H9 (cell line): ENCODE data around the gene PCGF2. TPM values are rescaled to one million over a fixed set of nuclear protein-coding genes. Genes with fewer than 3 reads are reported as not detected.

Experiments
- DNase-seq: peaks from one replicate; pipeline ENCODE4 v3.0.0-alpha.2; 2017
- H2AFZ ChIP-seq: one replicate; pipeline ENCODE4 v1.6.1; 2013; ENCODE audit warnings: mild to moderate bottlenecking, low read length, control low read depth, moderate library complexity
- H2AK5ac ChIP-seq: 2 replicates; pipeline ENCODE4 v1.6.1; 2013; ENCODE audit warnings: low read length, control low read depth, mixed read lengths; ENCODE audit not compliant: insufficient read length
- H2BK120ac ChIP-seq: one replicate; pipeline ENCODE4 v1.6.1; 2013; ENCODE audit warnings: low read depth, mild to moderate bottlenecking, low read length, control low read depth, inconsistent platforms; ENCODE audit not compliant: poor library complexity, severe bottlenecking
- H2BK12ac ChIP-seq: 2 replicates; pipeline ENCODE4 v1.6.1; 2013; ENCODE audit warnings: low read length, control low read depth, mixed read lengths, low read depth; ENCODE audit not compliant: insufficient read length
- H2BK15ac ChIP-seq: 2 replicates; pipeline ENCODE4 v1.6.1; 2013; ENCODE audit warnings: low read depth, low read length, control low read depth
- H2BK20ac ChIP-seq: one replicate; pipeline ENCODE4 v1.6.1; 2013; ENCODE audit warnings: low read depth, mild to moderate bottlenecking, low read length, control low read depth, inconsistent platforms; ENCODE audit not compliant: poor library complexity, severe bottlenecking
- H2BK5ac ChIP-seq: 2 replicates; pipeline ENCODE4 v1.6.1; 2013; ENCODE audit warnings: low read length, control low read depth, mixed read lengths; ENCODE audit not compliant: insufficient read length
- H3K14ac ChIP-seq: 2 replicates; pipeline ENCODE4 v1.6.1; 2013; ENCODE audit warnings: low read length, control low read depth; ENCODE audit not compliant: insufficient read depth
- H3K18ac ChIP-seq: 2 replicates; pipeline ENCODE4 v1.6.1; 2013; ENCODE audit warnings: low read depth, mild to moderate bottlenecking, mixed read lengths, low read length, control low read depth; ENCODE audit not compliant: insufficient read length
- H3K23ac ChIP-seq: 2 replicates; pipeline ENCODE4 v1.6.1; 2013; ENCODE audit warnings: low read length, control low read depth, mixed read lengths, low read depth; ENCODE audit not compliant: insufficient read length
- H3K23me2 ChIP-seq: 2 replicates; pipeline ENCODE4 v1.6.1; 2013; ENCODE audit warnings: low read depth, mild to moderate bottlenecking, mixed read lengths, low read length, control low read depth; ENCODE audit not compliant: insufficient read length, poor library complexity, severe bottlenecking
- H3K27ac ChIP-seq: 2 replicates; pipeline ENCODE4 v1.5.1; 2013; ENCODE audit warnings: low read length, control low read depth, mixed read lengths, low read depth; ENCODE audit not compliant: insufficient read length
- H3K27me3 ChIP-seq: 2 replicates; pipeline ENCODE4 v1.6.1; 2013; ENCODE audit warnings: low read length, control low read depth, inconsistent platforms; ENCODE audit not compliant: insufficient read depth
- H3K4ac ChIP-seq: 2 replicates; pipeline ENCODE4 v1.6.1; 2013; ENCODE audit warnings: low read depth, mild to moderate bottlenecking, control low read depth, inconsistent platforms, low read length, moderate library complexity
- H3K4me1 ChIP-seq: 2 replicates; pipeline ENCODE4 v1.6.1; 2013; ENCODE audit warnings: low read length, control low read depth, inconsistent platforms; ENCODE audit not compliant: insufficient read depth
- H3K4me2 ChIP-seq: 2 replicates; pipeline ENCODE4 v1.6.1; 2013; ENCODE audit warnings: low read length, control low read depth, mixed read lengths; ENCODE audit not compliant: insufficient read length, insufficient read depth
- H3K56ac ChIP-seq: 2 replicates; pipeline ENCODE4 v1.6.1; 2013; ENCODE audit warnings: low read depth, mild to moderate bottlenecking, mixed read lengths, low read length, control low read depth; ENCODE audit not compliant: insufficient read length
- H3K79me1 ChIP-seq: 2 replicates; pipeline ENCODE4 v1.6.1; 2013; ENCODE audit warnings: low read depth, mild to moderate bottlenecking, moderate library complexity, low read length, control low read depth, inconsistent platforms; ENCODE audit not compliant: insufficient read depth, poor library complexity, severe bottlenecking
- H3K79me2 ChIP-seq: 2 replicates; pipeline ENCODE4 v1.6.1; 2013; ENCODE audit warnings: low read length, control low read depth, inconsistent platforms; ENCODE audit not compliant: insufficient read depth
- H3K9ac ChIP-seq: 2 replicates; pipeline ENCODE4 v1.6.1; 2013; ENCODE audit warnings: low read length, control low read depth, mixed read lengths; ENCODE audit not compliant: insufficient read length; ENCODE audit errors: extremely low read depth
- H3K9me3 ChIP-seq: one replicate; pipeline ENCODE4 v1.6.1; 2013; ENCODE audit warnings: low read depth, low read length, inconsistent platforms; ENCODE audit not compliant: control insufficient read depth
- H3T11ph ChIP-seq: one replicate; pipeline ENCODE4 v1.6.1; 2013; ENCODE audit warnings: mild to moderate bottlenecking, low read length, control low read depth, inconsistent platforms
- H4K20me1 ChIP-seq: one replicate; pipeline ENCODE4 v1.6.1; 2013; ENCODE audit not compliant: control insufficient read depth, insufficient read length, insufficient read depth
- H4K5ac ChIP-seq: 2 replicates; pipeline ENCODE4 v1.6.1; 2013; ENCODE audit warnings: low read depth, mild to moderate bottlenecking, mixed read lengths, low read length, control low read depth; ENCODE audit not compliant: insufficient read length
- H4K8ac ChIP-seq: replicated peaks from 2 replicates; pipeline ENCODE4 v1.6.1; 2013; ENCODE audit warnings: low read length, control low read depth, mixed read lengths, low read depth; ENCODE audit not compliant: insufficient read length
- H4K91ac ChIP-seq: 2 replicates; pipeline ENCODE4 v1.6.1; 2013; ENCODE audit warnings: low read depth, mild to moderate bottlenecking, moderate library complexity, mixed read lengths, low read length, control low read depth; ENCODE audit not compliant: insufficient read length
- H3K27ac Mint-ChIP-seq, 3 experiments: 2 replicates in 2 of 3; 3 replicates in 1 of 3; pipeline ENCODE4 v1.8.0; 2020 to 2021; ENCODE audit warnings: mixed read lengths in 3 of 3, mild to moderate bottlenecking in 1 of 3, moderate library complexity in 1 of 3
- H3K27me3 Mint-ChIP-seq: 2 replicates; pipeline ENCODE4 v1.8.0; 2021; ENCODE audit warnings: low read depth, mild to moderate bottlenecking, moderate library complexity, mixed read lengths
- H3K36me3 Mint-ChIP-seq, 3 experiments: 2 replicates in 2 of 3; 3 replicates in 1 of 3; pipeline ENCODE4 v1.8.0; 2020 to 2021; ENCODE audit warnings: low read depth in 3 of 3, mixed read lengths in 3 of 3; ENCODE audit not compliant: insufficient read depth in 1 of 3
- H3K4me1 Mint-ChIP-seq, 2 experiments: 2 replicates each; pipeline ENCODE4 v1.8.0; 2020; ENCODE audit warnings: mixed read lengths in 2 of 2
- H3K4me3 Mint-ChIP-seq, 2 experiments: 2 replicates in 1 of 2; 3 replicates in 1 of 2; pipeline ENCODE4 v1.8.0; 2020 to 2021; ENCODE audit warnings: mild to moderate bottlenecking in 2 of 2, mixed read lengths in 2 of 2, moderate library complexity in 1 of 2
- H3K9me3 Mint-ChIP-seq, 2 experiments: 2 replicates in 1 of 2; 3 replicates in 1 of 2; pipeline ENCODE4 v1.8.0; 2020; ENCODE audit warnings: mild to moderate bottlenecking in 2 of 2, mixed read lengths in 2 of 2, moderate library complexity in 1 of 2
- WGBS: extraction: QIAGEN DNeasy Blood & Tissue Kit; methylation state at CpG from one replicate; pipeline ENCODE4 v1.1.7; 2013; ENCODE audit warnings: missing lambda C conversion rate, low lambda C conversion rate, mixed read lengths; ENCODE audit not compliant: insufficient read length; ENCODE audit errors: extremely low coverage; 5-methylcytosine and 5-hydroxymethylcytosine counted together
- total RNA-seq: library from RNA; stranded (reverse); gene quantifications from 2 replicates; pipeline ENCODE4 v1.2.1, GENCODE V29; 2021
- TF ChIP-seq, protein P1 (sequence below): fragments of 200-600 bp; sonication (generic); conservative IDR thresholded peaks from 3 replicates; pipeline ENCODE4 v1.8.0; 2021; ENCODE audit warnings: antibody characterized with exemption, mild to moderate bottlenecking

The PCGF2 gene
- total RNA-seq, 1 experiment from 2014 or later: 106 TPM

DNA sequence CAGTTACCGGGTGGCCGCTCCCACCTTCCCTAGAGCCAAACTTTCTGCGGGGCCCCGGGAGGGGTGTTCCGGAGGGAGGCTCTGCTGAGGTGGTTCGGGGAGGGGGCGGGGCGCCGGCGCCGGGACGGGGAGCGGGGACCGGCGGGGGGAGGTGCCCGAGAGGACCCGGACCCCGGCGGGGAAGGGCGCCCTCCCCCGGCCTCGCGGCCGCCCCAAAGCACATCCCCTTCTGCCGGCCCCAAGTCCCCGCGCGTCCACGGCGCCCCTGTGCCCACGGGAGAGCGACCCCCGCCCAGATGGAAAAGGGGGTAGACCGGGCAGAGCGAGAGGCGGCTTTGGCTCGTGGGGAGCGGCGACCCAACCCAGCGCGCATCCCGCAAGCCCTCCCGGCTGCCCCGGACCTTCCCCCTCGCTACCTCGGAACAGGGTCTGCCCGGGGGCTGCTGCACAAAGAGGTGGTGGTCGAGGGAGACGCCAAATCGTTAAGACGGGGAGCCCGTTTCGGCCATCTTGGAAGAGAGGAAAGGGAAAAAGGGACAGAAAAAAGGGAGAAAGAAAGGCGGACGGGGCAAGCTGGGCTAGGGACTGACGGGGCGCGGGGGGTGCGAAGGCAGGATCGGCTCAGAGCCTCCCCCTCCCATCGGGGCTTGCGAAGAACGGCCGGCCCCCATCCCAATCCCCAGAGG, 530 bp downstream of the PCGF2 start:
- H2BK20ac ChIP-seq: no peak overlapping the region
- H3K4me1 ChIP-seq: peaks cover 5% of the 10 kb centered on the region; the same call in 1 of the 2 replicates
- WGBS: no CpG with 5 or more reads among the region's 64 CpGs
- peaks cover 51 to 52% of the 10 kb centered on the region in 2 experiments for H3K4me1 Mint-ChIP-seq
- H3K27ac Mint-ChIP-seq: peak overlapping the region; percentile 79 to 95 (median 90); a peak in 4 of 7 replicates
- TF ChIP-seq, protein P1, sequence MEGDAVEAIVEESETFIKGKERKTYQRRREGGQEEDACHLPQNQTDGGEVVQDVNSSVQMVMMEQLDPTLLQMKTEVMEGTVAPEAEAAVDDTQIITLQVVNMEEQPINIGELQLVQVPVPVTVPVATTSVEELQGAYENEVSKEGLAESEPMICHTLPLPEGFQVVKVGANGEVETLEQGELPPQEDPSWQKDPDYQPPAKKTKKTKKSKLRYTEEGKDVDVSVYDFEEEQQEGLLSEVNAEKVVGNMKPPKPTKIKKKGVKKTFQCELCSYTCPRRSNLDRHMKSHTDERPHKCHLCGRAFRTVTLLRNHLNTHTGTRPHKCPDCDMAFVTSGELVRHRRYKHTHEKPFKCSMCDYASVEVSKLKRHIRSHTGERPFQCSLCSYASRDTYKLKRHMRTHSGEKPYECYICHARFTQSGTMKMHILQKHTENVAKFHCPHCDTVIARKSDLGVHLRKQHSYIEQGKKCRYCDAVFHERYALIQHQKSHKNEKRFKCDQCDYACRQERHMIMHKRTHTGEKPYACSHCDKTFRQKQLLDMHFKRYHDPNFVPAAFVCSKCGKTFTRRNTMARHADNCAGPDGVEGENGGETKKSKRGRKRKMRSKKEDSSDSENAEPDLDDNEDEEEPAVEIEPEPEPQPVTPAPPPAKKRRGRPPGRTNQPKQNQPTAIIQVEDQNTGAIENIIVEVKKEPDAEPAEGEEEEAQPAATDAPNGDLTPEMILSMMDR: peak; percentile 40; the same call in 2 of the 3 replicates
- no peak overlapping the region for H2BK5ac ChIP-seq
- no peak overlapping the region for H2AFZ ChIP-seq
- H4K8ac ChIP-seq: no peak overlapping the region
- no peaks in the 10 kb centered on the region for H4K20me1 ChIP-seq
- H3K27me3 Mint-ChIP-seq: peaks cover 11% of the 10 kb centered on the region
- no peak overlapping the region for H2BK120ac ChIP-seq
- H4K91ac ChIP-seq: no peak overlapping the region
- no peak for DNase-seq
- no peaks in the 10 kb centered on the region for H3K9me3 ChIP-seq
- H3K27ac ChIP-seq: no peak overlapping the region
- H2BK15ac ChIP-seq: no peak overlapping the region
- H3K14ac ChIP-seq: peak overlapping the region; percentile 89
- H3K23ac ChIP-seq: no peak overlapping the region
- peaks cover 44% of the 10 kb centered on the region for H3K23me2 ChIP-seq
- no peaks in the 10 kb centered on the region for H3K27me3 ChIP-seq
- H3K9me3 Mint-ChIP-seq: peaks cover 0 to 3% of the 10 kb centered on the region in 2 experiments; a peak in 2 of 5 replicates
- peak overlapping the region; percentile 70 for H3K9ac ChIP-seq
- H3K79me2 ChIP-seq: peaks cover 39% of the 10 kb centered on the region
- H3K36me3 Mint-ChIP-seq: peaks cover 2 to 15% (median 13%) of the 10 kb centered on the region in 3 experiments
- H2AK5ac ChIP-seq: no peak overlapping the region
- no peak overlapping the region for H4K5ac ChIP-seq
- no peak overlapping the region for H3T11ph ChIP-seq
- peak overlapping the region; percentile 70 for H3K4me2 ChIP-seq
- H2BK12ac ChIP-seq: no peak overlapping the region
- H3K18ac ChIP-seq: peak overlapping the region; percentile 87
- H3K79me1 ChIP-seq: no peaks in the 10 kb centered on the region
- no peak overlapping the region for H3K4ac ChIP-seq
- H3K4me3 Mint-ChIP-seq: peak overlapping the region; percentile 97
- no peak overlapping the region for H3K56ac ChIP-seq
